HCT116 (cell line): Measurements from ENCODE around the gene PAX9. TPM values are rescaled to one million over a fixed set of nuclear protein-coding genes. Genes with fewer than 3 reads are reported as not detected.

Experiments used
- ATAC-seq: fragments of 200-7000 bp; cut with Tn5 transposase; 2 replicates; pipeline ENCODE4 v1.9.1; 2020; ENCODE audit warnings: mild to moderate bottlenecking, moderate library complexity
- BruUV-seq: library from RNA; stranded (reverse); fragments of 400-500 nt; replicated peaks from 2 replicates; lab custom pipeline; 2021; lab: Mats Ljungman, UMichigan
- CTCF ChIA-PET: fragments of 300-600 bp; sonication (Branson Sonifier 250); formaldehyde crosslinking; loops from one replicate; lab custom pipeline; 2021; ENCODE audit warnings: antibody characterized with exemption; lab: Charles Lee
- POLR2A ChIA-PET: fragments of 300-600, 350-600 bp; sonication (Branson Sonifier 250); formaldehyde crosslinking; loops from one replicate; lab custom pipeline; 2021; ENCODE audit warnings: antibody characterized with exemption; lab: Charles Lee
- RAD21 ChIA-PET, 2 experiments: fragments of 300-600 bp; sonication (Branson Sonifier 250); formaldehyde crosslinking; loops; one replicate each; lab custom pipeline; 2023; ENCODE audit warnings: low total read pairs in 2 of 2; ENCODE audit not compliant: uncharacterized antibody in 2 of 2, unreplicated experiment in 2 of 2, low non-redundant PET in 1 of 2; lab: Charles Lee
- DNase-seq: peaks from one replicate; pipeline ENCODE4 v3.0.0-alpha.2; 2010; ENCODE audit warnings: low read depth, low spot score
- H2AFZ ChIP-seq: fragments of 200-600 bp; shearing (Covaris generic), sonication (generic); 2 replicates; pipeline ENCODE4 v1.6.1; 2017; ENCODE audit warnings: low read depth, mixed run types, mixed read lengths, antibody characterized with exemption, low read length; ENCODE audit not compliant: poor library complexity, severe bottlenecking
- H3K27ac ChIP-seq: 2 replicates; pipeline ENCODE4 v1.5.1; 2012; ENCODE audit warnings: low read depth, low read length
- H3K27me3 ChIP-seq: fragments of 200-600 bp; sonication (generic); 2 replicates; pipeline ENCODE4 v1.6.1; 2016; ENCODE audit warnings: mixed run types, low read length, mixed read lengths; ENCODE audit not compliant: insufficient read depth
- H3K36me3 ChIP-seq, 2 experiments: fragments of 200-500 bp in 1 of 2; fragments of 200-600 bp in 1 of 2; sonication (Bioruptor generic) in 1 of 2; sonication (generic) in 1 of 2; 2 replicates each; pipeline versions ENCODE4 v1.5.1 to v1.6.1; 2014 to 2016; ENCODE audit warnings: low read length in 2 of 2, inconsistent platforms in 1 of 2, mixed read lengths in 1 of 2, mixed run types in 1 of 2; ENCODE audit not compliant: insufficient read depth in 2 of 2, control insufficient read depth in 1 of 2
- H3K4me1 ChIP-seq, 2 experiments: fragments of 200-600 bp in 1 of 2; sonication (generic) in 1 of 2; 2 replicates each; pipeline versions ENCODE4 v1.5.1 to v1.6.1; 2012 to 2017; ENCODE audit warnings: low read length in 2 of 2, inconsistent platforms in 1 of 2, mild to moderate bottlenecking in 1 of 2, mixed read lengths in 1 of 2, mixed run types in 1 of 2, moderate library complexity in 1 of 2; ENCODE audit not compliant: insufficient read depth in 2 of 2, control insufficient read depth in 1 of 2
- H3K4me2 ChIP-seq: fragments of 200-600 bp; sonication (generic); 2 replicates; pipeline ENCODE4 v1.6.1; 2017; ENCODE audit warnings: mixed run types, low read length, mixed read lengths
- H3K4me3 ChIP-seq, 2 experiments: fragments of 200-600 bp in 1 of 2; sonication (generic) in 1 of 2; replicated peaks in 1 of 2; 2 replicates each; pipeline ENCODE4 v1.5.1; 2011 to 2016; ENCODE audit warnings: low read length in 2 of 2, control low read depth in 1 of 2, low read depth in 1 of 2, mild to moderate bottlenecking in 1 of 2, mixed read lengths in 1 of 2, mixed run types in 1 of 2
- H3K79me2 ChIP-seq: fragments of 200-600 bp; sonication (generic); 2 replicates; pipeline ENCODE4 v1.6.1; 2017; ENCODE audit warnings: mild to moderate bottlenecking, mixed run types, low read length, moderate library complexity, mixed read lengths; ENCODE audit not compliant: insufficient read depth
- H3K9ac ChIP-seq: fragments of 200-600 bp; sonication (generic); 2 replicates; pipeline ENCODE4 v1.6.1; 2016; ENCODE audit warnings: low read length, mixed read lengths
- H3K9me2 ChIP-seq: fragments of 200-600 bp; sonication (generic), shearing (Covaris generic); 2 replicates; pipeline ENCODE4 v1.6.1; 2017; ENCODE audit warnings: mixed run types, mild to moderate bottlenecking, moderate library complexity; ENCODE audit not compliant: insufficient read depth
- H3K9me3 ChIP-seq, 2 experiments: fragments of 200-500 bp in 1 of 2; fragments of 200-600 bp in 1 of 2; sonication (Bioruptor generic) in 1 of 2; sonication (generic) in 1 of 2; 2 replicates each; pipeline ENCODE4 v1.6.1; 2014 to 2017; ENCODE audit warnings: low read length in 2 of 2, mixed read lengths in 2 of 2, inconsistent platforms in 1 of 2, low read depth in 1 of 2, mild to moderate bottlenecking in 1 of 2, mixed run types in 1 of 2, moderate library complexity in 1 of 2; ENCODE audit not compliant: control insufficient read depth in 1 of 2, insufficient read depth in 1 of 2
- H4K20me1 ChIP-seq: fragments of 200-600 bp; sonication (generic), shearing (Covaris generic); 2 replicates; pipeline ENCODE4 v1.6.1; 2017; ENCODE audit warnings: mixed run types, mild to moderate bottlenecking, moderate library complexity; ENCODE audit not compliant: insufficient read depth
- ATF3 ChIP-seq: IDR thresholded peaks from 2 replicates; pipeline ENCODE4 v1.6.1; 2012
- EGR1 ChIP-seq: IDR thresholded peaks from 2 replicates; pipeline ENCODE4 v1.6.1; 2012; ENCODE audit warnings: low read depth
- EZH2 ChIP-seq: fragments of 200-600 bp; sonication (generic); IDR thresholded peaks from 2 replicates; pipeline ENCODE4 v1.6.1; 2017; ENCODE audit warnings: antibody characterized with exemption, mixed run types
- FOSL1 ChIP-seq: IDR thresholded peaks from 2 replicates; pipeline ENCODE4 v1.6.1; 2012; ENCODE audit warnings: low read depth
- POLR2AphosphoS5 ChIP-seq: IDR thresholded peaks from 2 replicates; pipeline ENCODE4 v1.6.1; 2011; ENCODE audit warnings: mild to moderate bottlenecking, low read depth, low read length, moderate library complexity
- SP1 ChIP-seq: IDR thresholded peaks from 2 replicates; pipeline ENCODE4 v1.6.1; 2012; ENCODE audit warnings: low read depth
- TCF7L2 ChIP-seq: IDR thresholded peaks from 2 replicates; pipeline ENCODE4 v1.7.0; 2011; ENCODE audit warnings: borderline replicate concordance, inconsistent platforms; ENCODE audit not compliant: insufficient read depth, insufficient read length; ENCODE audit errors: extremely low read depth
- YY1 ChIP-seq: IDR thresholded peaks from 2 replicates; pipeline ENCODE4 v1.6.1; 2011; ENCODE audit warnings: low read length, low read depth, moderate library complexity, mild to moderate bottlenecking; ENCODE audit not compliant: insufficient replicate concordance; ENCODE audit errors: extremely low read depth
- intact Hi-C: fragments of 100-400 bp; cut with micrococcal nuclease; formaldehyde crosslinking; loops from 2 replicates; pipeline ENCODE4 v1.10.0; 2022
- total RNA-seq: library from RNA; stranded (reverse); gene quantifications from one replicate; pipeline ENCODE4 v1.2.1, GENCODE V29; 2021; ENCODE audit not compliant: unreplicated experiment
- TF ChIP-seq, protein P1 (sequence below): IDR thresholded peaks from 2 replicates; pipeline ENCODE4 v1.6.1; 2011; ENCODE audit warnings: mild to moderate bottlenecking, low read length, moderate library complexity; ENCODE audit not compliant: insufficient replicate concordance; ENCODE audit errors: extremely low read depth
- TF ChIP-seq, protein P2 (sequence below), 3 experiments: fragments of 200-600 bp in 1 of 3; sonication (generic) in 1 of 3; IDR thresholded peaks in 2 of 3; conservative IDR thresholded peaks in 1 of 3; 2 replicates each; pipeline ENCODE4 v1.5.1; 2012 to 2017; ENCODE audit warnings: low read depth in 2 of 3, low read length in 2 of 3, antibody characterized with exemption in 1 of 3, borderline replicate concordance in 1 of 3, control low read depth in 1 of 3, mild to moderate bottlenecking in 1 of 3, mixed read lengths in 1 of 3, mixed run types in 1 of 3, moderate library complexity in 1 of 3; ENCODE audit not compliant: insufficient read depth in 1 of 3

Gene PAX9
- total RNA-seq, 1 experiment from 2014 or later = 5.2 TPM

DNA sequence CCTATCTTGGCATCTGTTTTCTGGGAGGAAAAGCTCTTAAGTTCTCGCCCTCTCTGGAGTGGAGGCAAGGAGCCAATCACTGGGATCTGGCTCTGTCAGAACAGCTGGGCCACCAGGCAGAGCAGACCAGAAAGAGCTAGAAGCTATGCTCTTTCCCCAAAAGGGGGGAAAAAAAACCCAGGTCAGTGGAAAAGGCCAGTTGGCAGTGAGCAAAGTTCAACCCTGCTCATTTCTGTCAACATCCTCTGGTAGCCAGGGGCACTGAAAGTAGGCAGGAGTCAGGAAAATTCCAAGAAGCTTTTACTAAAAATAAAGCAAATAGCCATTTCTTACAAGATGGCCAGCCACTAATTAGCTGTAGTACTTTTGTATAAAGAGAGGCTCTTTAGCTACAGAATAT, 36.6 kb upstream of the PAX9 start:
- Histone ChIP-seq H3K27ac (no peak overlapping the region), H4K20me1 (no peaks in the 10 kb centered on the region), H3K4me1 (no peaks in the 10 kb centered on the region), H3K4me2 (no peak overlapping the region), H3K36me3 (no peaks in the 10 kb centered on the region), H3K9me3 (no peaks in the 10 kb centered on the region), H3K9ac (no peak overlapping the region), H3K27me3 (no peaks in the 10 kb centered on the region; the same call in 1 of the 2 replicates), H3K4me3 (no peak overlapping the region), H3K79me2 (no peaks in the 10 kb centered on the region), H2AFZ (no peak overlapping the region), H3K9me2 (no peaks in the 10 kb centered on the region)
- no TSS peak for BruUV-seq
- intact Hi-C loops = no loop called here
- ChIA-PET POLR2A (no interaction called here), CTCF (interaction anchor here (0.9 to 2.0 kb wide), 3 partner anchors 20 to 317 kb away, joined by 3 to 6 read pairs (median 6); no protein-coding TSS in a partner anchor), RAD21 (no interaction called here)
- ATAC-seq (no peak), DNase-seq (no peak)
- TF ChIP-seq TCF7L2 (no peak), EGR1 (no peak), POLR2AphosphoS5 (no peak), ATF3 (no peak), SP1 (no peak), EZH2 (no peak), YY1 (no peak), FOSL1 (no peak)
- TF ChIP-seq, protein P1, sequence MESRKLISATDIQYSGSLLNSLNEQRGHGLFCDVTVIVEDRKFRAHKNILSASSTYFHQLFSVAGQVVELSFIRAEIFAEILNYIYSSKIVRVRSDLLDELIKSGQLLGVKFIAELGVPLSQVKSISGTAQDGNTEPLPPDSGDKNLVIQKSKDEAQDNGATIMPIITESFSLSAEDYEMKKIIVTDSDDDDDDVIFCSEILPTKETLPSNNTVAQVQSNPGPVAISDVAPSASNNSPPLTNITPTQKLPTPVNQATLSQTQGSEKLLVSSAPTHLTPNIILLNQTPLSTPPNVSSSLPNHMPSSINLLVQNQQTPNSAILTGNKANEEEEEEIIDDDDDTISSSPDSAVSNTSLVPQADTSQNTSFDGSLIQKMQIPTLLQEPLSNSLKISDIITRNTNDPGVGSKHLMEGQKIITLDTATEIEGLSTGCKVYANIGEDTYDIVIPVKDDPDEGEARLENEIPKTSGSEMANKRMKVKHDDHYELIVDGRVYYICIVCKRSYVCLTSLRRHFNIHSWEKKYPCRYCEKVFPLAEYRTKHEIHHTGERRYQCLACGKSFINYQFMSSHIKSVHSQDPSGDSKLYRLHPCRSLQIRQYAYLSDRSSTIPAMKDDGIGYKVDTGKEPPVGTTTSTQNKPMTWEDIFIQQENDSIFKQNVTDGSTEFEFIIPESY = no peak
- TF ChIP-seq, protein P2, sequence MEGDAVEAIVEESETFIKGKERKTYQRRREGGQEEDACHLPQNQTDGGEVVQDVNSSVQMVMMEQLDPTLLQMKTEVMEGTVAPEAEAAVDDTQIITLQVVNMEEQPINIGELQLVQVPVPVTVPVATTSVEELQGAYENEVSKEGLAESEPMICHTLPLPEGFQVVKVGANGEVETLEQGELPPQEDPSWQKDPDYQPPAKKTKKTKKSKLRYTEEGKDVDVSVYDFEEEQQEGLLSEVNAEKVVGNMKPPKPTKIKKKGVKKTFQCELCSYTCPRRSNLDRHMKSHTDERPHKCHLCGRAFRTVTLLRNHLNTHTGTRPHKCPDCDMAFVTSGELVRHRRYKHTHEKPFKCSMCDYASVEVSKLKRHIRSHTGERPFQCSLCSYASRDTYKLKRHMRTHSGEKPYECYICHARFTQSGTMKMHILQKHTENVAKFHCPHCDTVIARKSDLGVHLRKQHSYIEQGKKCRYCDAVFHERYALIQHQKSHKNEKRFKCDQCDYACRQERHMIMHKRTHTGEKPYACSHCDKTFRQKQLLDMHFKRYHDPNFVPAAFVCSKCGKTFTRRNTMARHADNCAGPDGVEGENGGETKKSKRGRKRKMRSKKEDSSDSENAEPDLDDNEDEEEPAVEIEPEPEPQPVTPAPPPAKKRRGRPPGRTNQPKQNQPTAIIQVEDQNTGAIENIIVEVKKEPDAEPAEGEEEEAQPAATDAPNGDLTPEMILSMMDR (IDR thresholded peaks at IDR 0.05 in 2 of 3, conservative IDR thresholded peaks at IDR 0.05 in 1 of 3; ENCODE audit: borderline replicate concordance in 1 of 3, insufficient read depth in 1 of 3, low read depth in 2 of 3, low read length in 2 of 3) = no peak
